HCT116 (cell line): ENCODE data around the gene MT1X. TPM values are rescaled to one million over a fixed set of nuclear protein-coding genes. Genes with fewer than 3 reads are reported as not detected.

Experiments used
- ATAC-seq: fragments of 200-7000 bp; cut with Tn5 transposase; 2 replicates; pipeline ENCODE4 v1.9.1; 2020; ENCODE audit warnings: mild to moderate bottlenecking, moderate library complexity
- BruUV-seq: library from RNA; stranded (reverse); fragments of 400-500 nt; replicated peaks from 2 replicates; lab custom pipeline; 2021; lab: Mats Ljungman, UMichigan
- CTCF ChIA-PET: fragments of 300-600 bp; sonication (Branson Sonifier 250); formaldehyde crosslinking; loops from one replicate; lab custom pipeline; 2021; ENCODE audit warnings: antibody characterized with exemption; lab: Charles Lee
- POLR2A ChIA-PET: fragments of 300-600, 350-600 bp; sonication (Branson Sonifier 250); formaldehyde crosslinking; loops from one replicate; lab custom pipeline; 2021; ENCODE audit warnings: antibody characterized with exemption; lab: Charles Lee
- RAD21 ChIA-PET, 2 experiments: fragments of 300-600 bp; sonication (Branson Sonifier 250); formaldehyde crosslinking; loops; one replicate each; lab custom pipeline; 2023; ENCODE audit warnings: low total read pairs in 2 of 2; ENCODE audit not compliant: uncharacterized antibody in 2 of 2, unreplicated experiment in 2 of 2, low non-redundant PET in 1 of 2; lab: Charles Lee
- DNase-seq: peaks from one replicate; pipeline ENCODE4 v3.0.0-alpha.2; 2010; ENCODE audit warnings: low read depth, low spot score
- H2AFZ ChIP-seq: fragments of 200-600 bp; shearing (Covaris generic), sonication (generic); 2 replicates; pipeline ENCODE4 v1.6.1; 2017; ENCODE audit warnings: low read depth, mixed run types, mixed read lengths, antibody characterized with exemption, low read length; ENCODE audit not compliant: poor library complexity, severe bottlenecking
- H3K27ac ChIP-seq: 2 replicates; pipeline ENCODE4 v1.5.1; 2012; ENCODE audit warnings: low read depth, low read length
- H3K27me3 ChIP-seq: fragments of 200-600 bp; sonication (generic); 2 replicates; pipeline ENCODE4 v1.6.1; 2016; ENCODE audit warnings: mixed run types, low read length, mixed read lengths; ENCODE audit not compliant: insufficient read depth
- H3K36me3 ChIP-seq, 2 experiments: fragments of 200-500 bp in 1 of 2; fragments of 200-600 bp in 1 of 2; sonication (Bioruptor generic) in 1 of 2; sonication (generic) in 1 of 2; 2 replicates each; pipeline versions ENCODE4 v1.5.1 to v1.6.1; 2014 to 2016; ENCODE audit warnings: low read length in 2 of 2, inconsistent platforms in 1 of 2, mixed read lengths in 1 of 2, mixed run types in 1 of 2; ENCODE audit not compliant: insufficient read depth in 2 of 2, control insufficient read depth in 1 of 2
- H3K4me1 ChIP-seq, 2 experiments: fragments of 200-600 bp in 1 of 2; sonication (generic) in 1 of 2; 2 replicates each; pipeline versions ENCODE4 v1.5.1 to v1.6.1; 2012 to 2017; ENCODE audit warnings: low read length in 2 of 2, inconsistent platforms in 1 of 2, mild to moderate bottlenecking in 1 of 2, mixed read lengths in 1 of 2, mixed run types in 1 of 2, moderate library complexity in 1 of 2; ENCODE audit not compliant: insufficient read depth in 2 of 2, control insufficient read depth in 1 of 2
- H3K4me2 ChIP-seq: fragments of 200-600 bp; sonication (generic); 2 replicates; pipeline ENCODE4 v1.6.1; 2017; ENCODE audit warnings: mixed run types, low read length, mixed read lengths
- H3K4me3 ChIP-seq, 2 experiments: fragments of 200-600 bp in 1 of 2; sonication (generic) in 1 of 2; replicated peaks in 1 of 2; 2 replicates each; pipeline ENCODE4 v1.5.1; 2011 to 2016; ENCODE audit warnings: low read length in 2 of 2, control low read depth in 1 of 2, low read depth in 1 of 2, mild to moderate bottlenecking in 1 of 2, mixed read lengths in 1 of 2, mixed run types in 1 of 2
- H3K79me2 ChIP-seq: fragments of 200-600 bp; sonication (generic); 2 replicates; pipeline ENCODE4 v1.6.1; 2017; ENCODE audit warnings: mild to moderate bottlenecking, mixed run types, low read length, moderate library complexity, mixed read lengths; ENCODE audit not compliant: insufficient read depth
- H3K9ac ChIP-seq: fragments of 200-600 bp; sonication (generic); 2 replicates; pipeline ENCODE4 v1.6.1; 2016; ENCODE audit warnings: low read length, mixed read lengths
- H3K9me2 ChIP-seq: fragments of 200-600 bp; sonication (generic), shearing (Covaris generic); 2 replicates; pipeline ENCODE4 v1.6.1; 2017; ENCODE audit warnings: mixed run types, mild to moderate bottlenecking, moderate library complexity; ENCODE audit not compliant: insufficient read depth
- H3K9me3 ChIP-seq, 2 experiments: fragments of 200-500 bp in 1 of 2; fragments of 200-600 bp in 1 of 2; sonication (Bioruptor generic) in 1 of 2; sonication (generic) in 1 of 2; 2 replicates each; pipeline ENCODE4 v1.6.1; 2014 to 2017; ENCODE audit warnings: low read length in 2 of 2, mixed read lengths in 2 of 2, inconsistent platforms in 1 of 2, low read depth in 1 of 2, mild to moderate bottlenecking in 1 of 2, mixed run types in 1 of 2, moderate library complexity in 1 of 2; ENCODE audit not compliant: control insufficient read depth in 1 of 2, insufficient read depth in 1 of 2
- H4K20me1 ChIP-seq: fragments of 200-600 bp; sonication (generic), shearing (Covaris generic); 2 replicates; pipeline ENCODE4 v1.6.1; 2017; ENCODE audit warnings: mixed run types, mild to moderate bottlenecking, moderate library complexity; ENCODE audit not compliant: insufficient read depth
- ATF3 ChIP-seq: IDR thresholded peaks from 2 replicates; pipeline ENCODE4 v1.6.1; 2012
- CTCF ChIP-seq, 3 experiments: fragments of 200-600 bp in 1 of 3; sonication (generic) in 1 of 3; IDR thresholded peaks in 2 of 3; conservative IDR thresholded peaks in 1 of 3; 2 replicates each; pipeline ENCODE4 v1.5.1; 2012 to 2017; ENCODE audit warnings: low read depth in 2 of 3, low read length in 2 of 3, antibody characterized with exemption in 1 of 3, borderline replicate concordance in 1 of 3, control low read depth in 1 of 3, mild to moderate bottlenecking in 1 of 3, mixed read lengths in 1 of 3, mixed run types in 1 of 3, moderate library complexity in 1 of 3; ENCODE audit not compliant: insufficient read depth in 1 of 3
- EGR1 ChIP-seq: IDR thresholded peaks from 2 replicates; pipeline ENCODE4 v1.6.1; 2012; ENCODE audit warnings: low read depth
- EZH2 ChIP-seq: fragments of 200-600 bp; sonication (generic); IDR thresholded peaks from 2 replicates; pipeline ENCODE4 v1.6.1; 2017; ENCODE audit warnings: antibody characterized with exemption, mixed run types
- EZH2phosphoT487 ChIP-seq: fragments of 200-600 bp; IDR thresholded peaks from 2 replicates; pipeline ENCODE4 v1.6.1; 2018; ENCODE audit warnings: antibody characterized with exemption, borderline replicate concordance
- JUND ChIP-seq: IDR thresholded peaks from 2 replicates; pipeline ENCODE4 v1.6.1; 2012
- POLR2AphosphoS5 ChIP-seq: IDR thresholded peaks from 2 replicates; pipeline ENCODE4 v1.6.1; 2011; ENCODE audit warnings: mild to moderate bottlenecking, low read depth, low read length, moderate library complexity
- RAD21 ChIP-seq: IDR thresholded peaks from 2 replicates; pipeline ENCODE4 v1.6.1; 2012; ENCODE audit warnings: low read depth, mild to moderate bottlenecking
- REST ChIP-seq: IDR thresholded peaks from 2 replicates; pipeline ENCODE4 v1.6.1; 2012; ENCODE audit warnings: low read depth
- SIN3A ChIP-seq: IDR thresholded peaks from 2 replicates; pipeline ENCODE4 v1.6.1; 2012; ENCODE audit warnings: low read depth
- SP1 ChIP-seq: IDR thresholded peaks from 2 replicates; pipeline ENCODE4 v1.6.1; 2012; ENCODE audit warnings: low read depth
- SRF ChIP-seq: IDR thresholded peaks from 2 replicates; pipeline ENCODE4 v1.6.1; 2012; ENCODE audit warnings: low read depth
- YY1 ChIP-seq: IDR thresholded peaks from 2 replicates; pipeline ENCODE4 v1.6.1; 2011; ENCODE audit warnings: low read length, low read depth, moderate library complexity, mild to moderate bottlenecking; ENCODE audit not compliant: insufficient replicate concordance; ENCODE audit errors: extremely low read depth
- ZBTB33 ChIP-seq: IDR thresholded peaks from 2 replicates; pipeline ENCODE4 v1.6.1; 2011; ENCODE audit warnings: mild to moderate bottlenecking, low read length, moderate library complexity; ENCODE audit not compliant: insufficient replicate concordance; ENCODE audit errors: extremely low read depth
- ZFX ChIP-seq: fragments of 450-650 bp; IDR thresholded peaks from 2 replicates; pipeline ENCODE4 v1.6.1; 2017
- ZNF274 ChIP-seq: fragments of 200-500 bp; sonication (Bioruptor generic); IDR thresholded peaks from 2 replicates; pipeline ENCODE4 v1.6.1; 2014; ENCODE audit warnings: mild to moderate bottlenecking, low read depth, low read length, inconsistent platforms
- intact Hi-C: fragments of 100-400 bp; cut with micrococcal nuclease; formaldehyde crosslinking; loops from 2 replicates; pipeline ENCODE4 v1.10.0; 2022
- total RNA-seq: library from RNA; stranded (reverse); gene quantifications from one replicate; pipeline ENCODE4 v1.2.1, GENCODE V29; 2021; ENCODE audit not compliant: unreplicated experiment

Gene MT1X
- total RNA-seq, 1 experiment from 2014 or later = 50.2 TPM

- no peak for TF ChIP-seq REST
- TF ChIP-seq ZNF274 = no peak
- no peak for TF ChIP-seq JUND
- TF ChIP-seq ZFX = no peak
- no peak for TF ChIP-seq SP1
- no peak for TF ChIP-seq POLR2AphosphoS5
- TF ChIP-seq EZH2 = no peak
- no peak for TF ChIP-seq YY1
- no peak for TF ChIP-seq EGR1
- no peak for TF ChIP-seq SRF
- no peak for TF ChIP-seq RAD21
- TF ChIP-seq, all 23 proteins: peak for 0
These were observed 45.8 kb downstream of the MT1X start (continued) for GRCh38 chr16:56728027-56728426.

- Histone ChIP-seq H3K4me3 (peak overlapping the region; percentile 94 to 97), H3K9me2 (no peaks in the 10 kb centered on the region), H3K9ac (peak overlapping the region; percentile 94), H3K4me1 (peaks cover 7 to 17% of the 10 kb centered on the region in 2 experiments; a peak in 3 of 4 replicates), H3K9me3 (no peaks in the 10 kb centered on the region), H3K27ac (peak overlapping the region; percentile 49), H4K20me1 (no peaks in the 10 kb centered on the region), H3K79me2 (peaks cover 42% of the 10 kb centered on the region), H3K27me3 (no peaks in the 10 kb centered on the region), H2AFZ (peak overlapping the region; percentile 82), H3K4me2 (peak overlapping the region; percentile 97), H3K36me3 (no peaks in the 10 kb centered on the region)
- ATAC-seq (no peak), DNase-seq (no peak)
- ChIA-PET CTCF (no interaction called here), RAD21 (interaction anchor here in 1 of 2 experiments (0.6 kb wide), 1 partner anchor 27 kb away, joined by 3 read pairs; no protein-coding TSS in a partner anchor), POLR2A (no interaction called here)
- intact Hi-C loops = no loop called here
- TSS peak; percentile 87 for BruUV-seq
- TF ChIP-seq SP1 (no peak), POLR2AphosphoS5 (no peak), SIN3A (no peak), EZH2phosphoT487 (no peak), ZNF274 (no peak), ATF3 (no peak), CTCF (IDR thresholded peaks at IDR 0.05 in 2 of 3, conservative IDR thresholded peaks at IDR 0.05 in 1 of 3; ENCODE audit: borderline replicate concordance in 1 of 3, insufficient read depth in 1 of 3, low read depth in 2 of 3, low read length in 2 of 3) (no peak), ZBTB33 (no peak)
These were observed 46.9 kb downstream of the MT1X start for GRCh38 chr16:56728980-56729734.
